NCI-H2081 (cell line): Measurements from ENCODE around the gene KAZN.

Experiments
- DNase-seq, 2 experiments: peaks; one replicate each; lab custom pipeline; 2025; lab: John Stamatoyannopoulos, UW

KAZN gene

DNA sequence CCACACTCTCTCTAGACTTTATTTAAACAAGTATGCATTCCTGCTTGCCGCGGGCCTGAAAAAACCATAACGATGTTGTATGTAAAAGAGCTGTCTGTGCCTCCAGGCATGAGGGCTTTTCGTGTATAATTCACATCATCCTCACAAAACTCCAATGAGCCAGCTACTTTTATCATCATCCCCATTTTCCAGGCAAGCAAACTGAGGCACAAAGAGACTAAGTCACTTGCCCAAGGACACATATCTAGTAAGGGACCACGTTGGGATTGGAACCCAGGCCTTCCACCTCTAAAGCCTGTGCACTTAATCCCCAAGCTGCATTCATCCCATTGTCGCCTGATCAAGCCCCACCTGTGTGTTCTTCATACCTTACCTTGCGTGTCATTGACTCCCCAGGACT is 226.9 kb downstream of the KAZN start:
- DNase-seq: no peak

DNA sequence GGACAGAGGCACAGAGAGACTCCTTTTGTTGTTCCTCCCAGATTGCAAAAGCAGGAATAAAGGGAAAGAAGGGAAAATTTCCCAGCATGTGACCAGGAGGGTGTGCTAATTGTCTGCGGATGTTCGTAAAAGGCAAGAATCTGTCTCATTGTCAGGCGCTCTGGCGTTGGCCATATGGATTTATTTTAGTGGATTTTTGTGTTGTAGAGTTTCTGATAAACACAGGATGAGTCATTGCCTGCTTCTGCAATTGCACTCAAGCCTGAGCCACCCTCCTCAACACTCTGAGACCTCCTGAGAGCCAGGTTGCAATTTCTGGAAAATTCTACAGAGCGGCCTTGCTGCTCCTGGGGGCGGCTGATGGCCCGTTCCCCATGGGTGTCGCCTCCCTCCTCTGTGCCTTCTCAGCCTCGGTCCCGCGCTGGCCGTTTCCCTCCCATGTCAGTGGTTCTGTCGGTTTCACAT is 227.7 kb downstream of the KAZN start:
- no peak for DNase-seq

DNA sequence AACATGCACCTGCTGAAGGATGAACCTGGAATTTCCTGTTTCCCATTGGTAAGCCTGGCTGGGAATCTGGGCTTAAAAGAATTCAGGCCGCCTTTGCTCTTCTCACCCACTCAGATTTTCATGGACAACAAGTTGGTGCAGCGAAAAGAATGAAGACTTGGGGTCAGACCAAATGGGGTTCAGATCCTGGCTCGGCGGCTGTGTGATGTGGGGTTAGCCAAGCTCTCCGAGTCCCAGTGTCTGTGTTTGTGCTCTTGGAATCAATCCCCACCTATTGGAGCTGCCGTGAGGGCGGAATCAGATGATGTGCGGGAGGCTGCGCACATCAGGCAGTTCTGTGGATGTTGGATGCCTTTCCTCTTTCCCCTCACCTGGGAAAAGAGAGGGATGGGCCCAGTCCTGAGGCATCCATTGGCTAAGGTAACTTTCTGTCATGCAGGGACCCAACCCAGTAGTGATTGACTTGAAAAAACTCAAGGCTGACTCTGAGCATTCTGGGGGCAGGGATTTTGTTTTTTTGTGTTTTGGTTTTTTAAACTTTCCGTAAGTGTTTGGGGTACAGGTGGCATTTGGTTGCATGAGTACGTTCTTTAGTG is 228.3 kb downstream of the KAZN start:
- DNase-seq: no peak

DNA sequence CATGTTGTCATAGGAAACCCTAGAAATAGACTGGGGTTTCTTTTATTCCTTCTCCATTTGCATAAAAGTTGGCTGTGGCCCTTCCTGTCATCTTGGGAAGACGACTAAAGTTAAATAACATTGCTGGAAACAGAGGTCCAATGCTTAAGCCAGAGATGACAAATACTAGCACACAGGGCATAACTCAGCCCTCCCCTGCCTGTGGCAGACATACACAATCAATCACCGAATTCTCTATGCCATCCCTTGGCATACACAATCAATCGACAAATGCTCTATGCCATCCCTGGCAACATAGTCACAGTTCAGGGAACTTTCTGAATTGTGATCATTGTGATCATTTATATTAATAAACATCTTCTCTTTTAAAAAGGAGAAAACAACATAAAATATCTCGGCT is 229.4 kb downstream of the KAZN start:
- no peak for DNase-seq

DNA sequence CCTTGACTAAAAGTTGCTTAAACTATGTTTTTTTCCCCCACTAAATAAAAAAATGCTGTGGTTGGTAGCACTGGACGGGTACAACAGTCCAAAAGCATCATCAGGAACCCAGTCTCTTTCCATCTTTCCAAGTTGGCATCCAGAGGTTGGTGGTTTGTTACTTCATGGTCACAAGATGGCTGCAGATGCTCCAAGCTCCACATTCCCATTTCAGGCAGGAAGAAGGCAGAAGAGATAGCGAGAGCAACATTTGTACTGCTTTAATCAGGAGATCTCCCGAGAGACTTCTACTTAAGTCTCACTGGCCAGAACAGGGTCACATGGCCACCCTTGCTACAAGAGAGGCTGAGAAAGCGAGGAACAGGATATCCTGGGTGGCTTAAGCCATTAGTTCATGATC is 230.2 kb downstream of the KAZN start:
- DNase-seq: no peak

DNA sequence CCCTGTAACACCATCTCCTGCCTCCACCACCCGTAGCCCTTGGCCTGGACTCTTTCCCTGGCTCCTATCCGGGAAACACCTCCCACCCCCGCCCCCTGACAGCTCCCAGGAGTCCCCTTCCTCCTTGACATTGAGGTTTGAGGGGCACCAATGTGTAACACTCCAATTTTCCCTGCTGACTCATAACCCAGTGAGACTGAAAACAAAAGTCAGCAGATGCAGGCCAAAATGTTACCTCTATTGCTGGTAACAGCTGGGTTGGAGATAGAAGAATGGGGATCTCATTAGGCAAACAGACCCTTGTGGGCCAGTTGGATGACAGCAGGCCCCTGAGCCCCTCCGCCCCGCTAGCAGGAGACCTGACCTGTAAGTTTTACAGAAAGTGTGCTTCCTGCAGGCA is 237.2 kb downstream of the KAZN start:
- no peak for DNase-seq

DNA sequence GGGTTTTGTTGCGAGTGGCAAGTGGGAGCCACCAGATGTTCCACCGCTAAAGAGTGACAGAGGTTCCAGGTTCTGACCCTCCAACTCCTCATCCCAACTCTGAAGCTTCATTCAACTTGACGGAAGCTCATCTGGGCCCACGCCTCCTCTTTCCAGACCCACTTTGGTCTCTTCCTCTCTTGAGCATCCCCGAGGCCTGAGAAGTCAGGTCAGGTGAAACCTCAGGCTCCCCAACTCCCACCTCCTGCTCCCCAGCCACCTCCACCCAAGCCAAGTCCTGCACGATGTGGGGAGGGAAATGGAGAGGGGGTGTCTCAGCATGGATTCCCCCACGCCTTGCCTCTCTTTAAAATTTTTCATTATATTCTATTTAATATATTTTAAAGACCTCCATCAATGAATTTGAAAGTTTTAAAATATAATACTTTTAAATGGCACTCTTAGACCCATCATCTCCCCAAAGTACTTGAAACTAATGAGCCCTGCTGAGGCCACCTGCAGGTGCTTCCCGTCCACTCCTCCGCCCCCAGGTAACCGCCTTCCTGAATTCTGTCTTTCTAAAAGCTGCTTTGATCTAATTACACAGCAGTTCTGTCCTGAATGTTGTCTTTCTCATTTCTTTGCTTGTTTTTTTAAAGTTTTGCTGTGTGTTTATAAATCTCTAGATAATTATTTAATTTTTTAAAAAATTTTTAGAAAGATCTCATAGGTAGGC is 238.1 kb downstream of the KAZN start:
- no peak for DNase-seq

DNA sequence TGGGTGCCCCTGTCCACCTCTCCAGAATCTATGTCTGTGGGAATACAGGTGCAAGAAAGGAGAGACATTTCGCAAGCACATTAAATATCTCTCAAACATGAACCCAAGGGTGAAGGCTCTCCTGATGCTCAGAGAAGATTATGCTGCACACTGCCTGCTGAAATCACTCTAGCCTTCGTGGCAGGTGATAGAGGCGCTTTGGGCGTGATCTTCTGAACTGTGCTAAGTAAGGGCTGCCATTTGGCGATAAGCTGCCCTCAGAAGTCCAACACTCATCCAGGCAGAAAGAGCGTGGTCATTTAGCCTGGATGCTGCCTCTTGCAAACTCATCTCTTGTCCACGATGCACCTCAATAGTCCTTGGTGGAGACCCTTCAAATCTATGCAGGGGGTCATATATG is 241.9 kb downstream of the KAZN start:
- no peak for DNase-seq

DNA sequence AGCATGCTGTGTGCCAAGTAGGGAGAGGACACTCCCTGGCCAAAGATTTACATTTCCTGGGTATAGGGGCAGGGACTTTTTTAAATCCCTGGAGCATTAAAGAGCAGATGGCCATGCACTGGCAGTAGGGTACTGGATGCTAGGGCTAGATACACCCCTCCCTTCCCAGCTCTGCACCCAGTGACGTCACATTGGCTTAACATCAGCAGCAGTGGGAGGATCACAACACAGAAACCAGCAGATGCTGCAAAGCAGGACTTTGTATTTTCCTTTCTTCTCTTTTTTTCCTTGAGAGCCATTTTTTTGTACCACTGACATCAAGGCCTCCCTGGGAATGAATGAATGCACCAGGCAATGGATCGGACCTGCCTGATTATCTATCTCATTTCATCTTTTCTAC is 243.0 kb downstream of the KAZN start:
- DNase-seq: no peak

DNA sequence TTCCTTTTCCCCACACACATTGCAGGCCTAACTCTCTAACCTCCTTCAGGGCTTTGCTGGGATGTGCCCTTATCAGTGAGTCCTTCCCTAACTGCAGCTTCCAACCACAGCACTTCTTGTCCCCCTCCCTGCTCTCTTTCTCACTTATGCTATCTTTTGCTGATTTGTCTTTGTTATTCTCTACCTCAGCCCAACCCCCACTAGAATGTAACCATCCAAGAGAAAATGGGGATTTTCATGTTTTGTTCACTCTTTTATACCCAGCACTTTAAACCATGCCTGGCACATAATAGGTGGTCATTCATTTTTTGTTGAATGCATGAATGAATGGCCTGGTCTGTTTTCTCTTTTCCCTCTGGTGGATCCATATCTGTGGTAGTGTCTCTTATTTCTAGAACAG is 243.5 kb downstream of the KAZN start:
- DNase-seq: no peak

DNA sequence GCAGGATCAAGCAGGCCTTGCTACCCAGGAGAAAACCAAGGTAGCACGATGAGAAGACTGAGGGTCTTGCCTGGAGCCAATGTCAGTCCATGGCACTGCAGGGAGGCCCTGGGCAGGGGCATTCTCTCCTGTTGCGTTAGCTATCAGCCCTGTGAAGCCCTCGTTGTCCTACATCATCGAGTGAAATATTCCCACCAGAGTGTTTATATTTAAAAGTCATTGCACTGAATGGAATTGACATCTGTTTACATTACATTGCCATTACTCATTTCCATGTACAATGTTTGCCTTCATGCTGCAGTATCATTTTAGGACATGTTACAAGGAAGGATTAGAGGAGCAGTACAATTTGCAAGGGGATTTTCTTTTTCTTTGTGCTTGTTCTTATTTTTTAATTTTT is 243.9 kb downstream of the KAZN start:
- no peak for DNase-seq

DNA sequence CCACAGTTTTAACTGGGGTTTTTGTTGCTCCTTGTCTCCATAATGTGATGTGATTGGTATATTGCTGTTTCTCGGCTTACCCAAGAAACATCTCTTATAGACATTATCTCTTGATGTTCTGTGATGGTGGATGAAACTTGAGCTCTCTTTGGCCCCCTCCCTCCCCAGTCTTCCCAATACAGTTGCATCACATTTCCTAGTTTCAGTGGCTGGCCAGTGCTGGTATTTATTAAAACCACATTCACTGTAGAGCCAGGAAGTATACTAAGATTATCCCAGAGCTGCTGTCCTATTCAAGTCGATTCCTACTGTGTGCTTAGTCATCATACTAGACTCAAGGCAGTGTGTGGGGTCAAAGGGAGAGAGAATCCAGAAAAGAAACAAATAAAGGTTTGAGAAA is 244.4 kb downstream of the KAZN start:
- no peak for DNase-seq

DNA sequence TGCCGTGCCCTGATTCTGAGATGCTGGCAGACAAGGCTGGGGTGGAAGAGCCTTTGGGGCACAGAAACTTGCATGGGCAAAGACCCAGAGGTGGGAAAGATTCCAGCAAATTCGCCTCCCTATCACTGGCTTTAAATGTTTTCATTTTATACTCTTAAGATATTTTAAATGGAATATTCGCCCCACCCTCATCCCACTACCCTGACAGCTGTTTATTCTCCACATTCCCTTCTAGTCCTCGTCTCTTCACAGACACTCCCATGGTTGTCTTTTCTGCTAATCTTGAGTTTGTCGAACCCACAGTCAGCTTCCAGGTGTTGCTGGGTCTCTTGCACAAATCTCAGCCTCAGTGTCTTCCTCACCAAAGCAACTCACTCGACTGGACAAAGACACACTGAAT is 245.0 kb downstream of the KAZN start:
- no peak for DNase-seq

DNA sequence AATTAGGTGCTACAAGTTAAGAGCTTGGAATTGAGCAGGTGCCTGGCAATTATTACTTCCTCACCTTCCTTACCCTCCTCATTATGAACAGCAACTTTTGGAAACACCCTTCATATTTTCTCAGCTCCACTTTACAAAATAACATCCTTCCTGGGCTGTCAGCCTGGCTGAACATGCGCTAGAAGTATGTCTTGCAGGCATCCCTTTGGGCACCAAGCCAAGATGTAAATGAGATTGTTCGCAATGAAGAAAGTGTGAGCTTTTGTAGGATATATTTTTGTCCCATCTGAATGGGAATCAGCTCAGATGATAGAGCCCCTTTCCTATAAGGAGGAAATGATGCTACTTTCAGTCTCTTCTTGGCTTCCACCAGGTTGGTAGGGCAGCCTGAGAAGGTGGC is 245.9 kb downstream of the KAZN start:
- no peak for DNase-seq

DNA sequence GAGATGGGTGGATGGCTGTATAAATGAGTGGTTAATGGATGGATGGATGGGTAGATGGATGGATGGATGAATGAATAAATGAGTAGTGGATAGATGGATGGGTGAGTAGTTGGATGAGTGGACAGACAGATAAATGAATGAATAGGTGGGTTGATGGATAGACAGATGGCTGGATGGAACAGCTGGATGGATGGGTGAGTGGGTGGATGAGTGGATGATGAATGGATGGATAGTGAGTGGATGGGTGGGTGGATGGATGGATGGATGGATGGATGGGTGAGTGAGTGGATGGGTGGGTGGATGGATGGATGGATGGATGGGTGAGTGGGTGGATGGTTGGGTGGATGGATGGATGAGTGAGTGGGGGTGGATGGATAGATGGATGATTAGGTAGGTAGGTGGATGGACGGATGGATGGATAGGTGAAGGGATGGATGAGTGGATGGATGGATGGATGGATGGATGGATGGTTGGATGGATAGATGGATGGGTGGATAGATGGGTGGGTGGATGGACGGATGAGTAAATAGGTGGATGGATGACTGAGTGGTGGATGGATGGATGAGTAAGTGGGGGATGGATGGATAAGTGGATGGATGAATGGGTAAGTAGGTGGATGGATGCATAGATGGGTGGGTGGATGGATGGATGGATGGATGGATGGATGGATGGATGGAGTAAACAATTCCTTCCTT is 246.6 kb downstream of the KAZN start:
- DNase-seq: no peak

DNA sequence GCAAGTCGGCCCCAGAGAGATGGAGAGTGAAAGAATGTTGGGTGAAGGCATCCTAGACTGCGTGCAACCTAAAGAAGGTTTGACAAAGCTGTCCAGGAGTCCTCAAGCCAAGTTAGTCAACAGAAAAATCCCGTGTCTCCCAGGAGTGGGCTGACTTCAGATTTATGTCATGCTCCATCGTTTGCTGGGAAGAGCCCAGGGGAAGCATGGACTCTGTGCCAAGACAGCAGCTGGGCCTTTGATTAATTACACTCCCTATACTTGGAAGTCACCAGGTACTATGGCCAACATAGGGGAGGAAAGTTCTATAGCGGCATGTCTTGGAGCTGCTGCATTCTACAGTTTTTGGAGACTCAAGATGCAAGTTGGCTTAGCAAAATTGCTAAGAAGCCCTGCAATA is 247.4 kb downstream of the KAZN start:
- DNase-seq: no peak

DNA sequence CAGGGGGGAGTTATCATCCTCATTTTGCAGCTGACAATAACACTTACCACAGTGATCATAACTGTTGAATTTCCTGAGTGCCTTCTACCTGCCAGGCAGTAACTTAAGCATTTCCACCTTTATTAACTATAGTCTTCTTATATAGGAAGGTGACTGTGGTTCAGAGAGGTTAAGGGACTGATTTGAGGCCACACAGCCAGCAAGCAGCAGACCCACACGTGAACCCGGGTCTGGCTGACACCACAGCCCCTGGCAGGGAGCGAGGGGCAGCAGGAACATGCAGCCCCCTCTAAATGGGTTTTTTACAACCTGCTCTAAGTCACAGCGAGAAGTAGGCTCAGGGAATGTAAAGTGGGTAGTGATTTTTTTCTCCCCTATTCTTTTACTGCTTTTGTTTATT is 248.2 kb downstream of the KAZN start:
- no peak for DNase-seq

DNA sequence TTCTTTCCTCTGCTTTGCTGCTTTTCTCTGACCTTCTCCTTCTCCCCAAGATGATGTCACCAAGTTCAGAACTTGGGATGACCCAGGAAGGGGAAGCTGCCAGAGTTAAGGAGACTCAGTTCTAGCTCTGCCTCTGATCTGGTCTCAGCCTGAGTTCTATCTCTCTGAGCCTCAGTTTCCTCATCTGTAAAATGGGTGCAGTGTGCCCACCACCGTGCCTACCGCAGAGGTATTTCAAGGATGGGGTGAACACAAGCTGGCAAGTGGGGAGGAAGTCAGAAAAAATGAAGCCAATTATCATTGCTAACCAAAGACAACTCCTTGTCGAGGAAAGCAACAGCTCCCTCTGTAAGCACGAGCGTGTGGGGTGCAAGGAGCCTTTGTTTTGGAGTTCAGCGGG is 249.7 kb downstream of the KAZN start:
- DNase-seq: no peak

DNA sequence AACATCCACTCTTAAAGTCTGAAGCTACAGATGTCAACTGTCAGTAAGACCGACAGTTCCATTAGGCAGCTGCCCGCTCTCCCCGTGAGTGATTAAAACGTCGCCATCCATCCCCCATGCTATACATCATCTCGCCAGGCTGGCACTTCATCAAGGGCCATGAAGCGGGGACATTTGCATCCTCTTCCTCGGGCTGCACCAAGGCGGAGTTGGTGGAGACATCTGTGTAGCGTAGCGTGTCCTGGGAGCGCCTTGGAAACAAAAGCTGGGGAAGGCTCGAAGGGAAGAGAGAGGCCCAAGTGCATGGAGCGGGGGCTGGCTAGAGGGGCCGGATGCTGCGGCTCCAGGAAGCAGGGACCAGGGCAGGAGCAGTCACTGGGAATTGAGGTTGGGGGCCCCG is 250.1 kb downstream of the KAZN start:
- no peak for DNase-seq

DNA sequence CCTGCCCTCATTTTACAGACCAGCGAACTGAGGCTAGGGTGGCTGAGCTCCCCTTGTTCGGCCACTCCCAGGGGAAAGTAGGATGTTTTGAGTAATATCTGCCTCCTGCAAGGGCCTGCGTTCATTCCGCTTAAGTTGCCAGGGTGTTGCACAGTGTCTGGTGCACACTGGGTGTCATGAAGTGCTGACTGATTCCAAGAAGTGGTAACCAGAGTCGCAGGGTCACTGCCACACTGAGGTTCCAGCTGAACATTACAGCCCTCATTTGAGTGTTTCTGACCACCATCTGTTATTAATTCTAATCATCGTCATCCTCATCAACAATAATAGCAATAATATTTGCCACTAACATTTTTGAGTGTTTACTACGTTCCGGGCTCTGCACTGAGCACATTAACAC is 250.6 kb downstream of the KAZN start:
- no peak for DNase-seq

DNA sequence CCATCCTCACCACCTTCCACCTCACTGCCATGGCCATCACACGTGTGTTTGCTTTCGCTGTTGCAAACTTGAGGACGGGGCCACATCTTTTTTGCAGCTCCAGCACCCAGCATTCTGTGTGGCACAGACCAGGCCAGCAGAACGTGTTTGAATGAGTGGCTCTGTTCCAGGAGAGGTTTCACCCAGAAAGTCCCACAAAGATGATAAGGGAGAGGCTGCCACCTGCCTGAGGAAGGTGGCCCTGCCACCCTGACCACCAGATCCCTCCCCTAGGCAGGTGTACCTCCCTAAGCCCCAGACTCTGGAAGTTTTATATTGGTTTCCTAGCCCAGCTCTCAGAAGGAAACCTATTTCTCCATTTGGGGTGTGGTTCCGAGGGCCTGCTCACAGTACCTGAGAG is 252.1 kb downstream of the KAZN start:
- no peak for DNase-seq

DNA sequence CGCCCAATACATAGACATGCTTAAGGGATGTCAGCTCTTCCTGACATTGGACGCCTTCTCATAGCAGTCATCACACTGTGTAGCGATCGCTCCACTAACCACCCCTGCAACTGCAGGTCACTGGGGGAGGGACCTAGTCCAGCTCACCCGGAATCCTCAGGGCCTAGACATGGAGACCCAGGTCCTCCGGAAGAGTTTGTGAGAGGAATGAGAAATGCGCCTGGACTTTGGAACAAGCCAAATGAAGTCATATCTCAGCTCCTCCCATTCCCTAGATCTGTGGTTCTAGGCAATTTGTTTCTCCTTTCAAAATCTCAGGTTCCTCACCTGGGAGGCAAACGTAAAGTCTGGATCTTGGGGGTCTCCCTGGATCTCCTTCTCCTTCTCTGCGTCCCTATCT is 253.3 kb downstream of the KAZN start:
- DNase-seq: no peak

DNA sequence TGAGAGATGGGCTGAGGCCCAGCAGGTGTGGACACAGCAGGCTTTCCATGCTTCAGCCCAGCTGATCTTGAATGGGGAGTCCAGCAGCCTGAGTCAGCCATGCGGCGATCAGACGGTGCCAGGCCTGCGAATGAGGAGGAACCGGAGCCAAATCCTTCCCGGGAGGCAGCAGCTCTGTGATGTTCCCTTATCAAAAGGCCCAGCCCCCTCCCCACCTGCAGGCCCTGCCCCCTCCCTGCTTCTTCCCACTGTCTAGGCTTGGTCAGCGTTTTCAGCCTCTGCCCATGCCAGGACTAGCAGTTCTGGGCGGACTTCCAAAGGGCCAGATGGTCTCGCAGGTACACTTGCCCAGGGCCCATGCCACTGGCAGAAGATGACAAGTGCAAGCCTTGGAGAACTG is 253.8 kb downstream of the KAZN start:
- DNase-seq: peak in 1 of 2 experiments; percentile 4

DNA sequence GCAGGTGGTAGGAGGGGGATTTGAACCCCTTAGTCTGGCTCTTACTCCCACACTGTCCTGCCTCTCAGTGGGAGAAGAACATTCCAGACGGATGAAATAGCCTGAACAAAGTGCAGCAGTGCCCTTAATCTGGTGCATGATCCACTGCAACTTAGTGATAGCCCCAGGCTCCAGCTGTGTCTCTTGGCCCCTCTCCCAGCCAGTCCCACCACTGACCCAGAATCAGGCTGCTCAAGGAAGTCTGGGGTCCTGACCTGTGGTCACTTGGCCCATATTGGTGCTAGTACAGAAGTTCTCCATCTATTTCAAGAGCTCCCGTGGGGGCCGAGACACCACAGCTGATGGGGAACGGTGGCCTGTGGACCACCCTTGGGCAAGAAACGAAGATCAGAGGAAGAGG is 255.0 kb downstream of the KAZN start:
- no peak for DNase-seq
